B cell (primary cell): ENCODE measurements around the gene FRK. TPM values are rescaled to one million over a fixed set of nuclear protein-coding genes. Genes with fewer than 3 reads are reported as not detected.

Experiments used
- ATAC-seq: fragments of 200-7000 bp; cut with Tn5 transposase; one replicate; pipeline ENCODE4 v1.10.0; 2021; ENCODE audit warnings: low read depth, mild to moderate bottlenecking, moderate number of reproducible peaks, moderate library complexity
- CTCF ChIA-PET: fragments of 350-600 bp; sonication (Branson Sonifier 250); formaldehyde crosslinking; loops from one replicate; lab custom pipeline; 2021; ENCODE audit warnings: antibody characterized with exemption, inconsistent platforms; lab: Charles Lee
- POLR2A ChIA-PET: fragments of 350-600 bp; sonication (Branson Sonifier 250); formaldehyde crosslinking; loops from one replicate; lab custom pipeline; 2021; ENCODE audit warnings: antibody characterized with exemption; lab: Charles Lee
- DNase-seq: peaks from one replicate; pipeline ENCODE4 v3.0.0; 2013
- H2AFZ ChIP-seq: 2 replicates; pipeline ENCODE4 v1.6.1; 2012; ENCODE audit warnings: mild to moderate bottlenecking, low read depth, low read length; ENCODE audit not compliant: insufficient read depth, poor library complexity, severe bottlenecking
- H3K27ac ChIP-seq, 2 donors: 1 replicate in 1 of 2; 2 replicates in 1 of 2; pipeline ENCODE4 v1.5.1; 2012 to 2013; ENCODE audit warnings: low read length in 2 of 2, mild to moderate bottlenecking in 2 of 2, moderate library complexity in 1 of 2
- H3K27me3 ChIP-seq, 4 experiments: fragments of 200-600 bp in 1 of 4; sonication (generic) in 1 of 4; replicated peaks in 1 of 4; 1 replicate in 2 of 4; 2 replicates in 2 of 4; pipeline versions ENCODE4 v1.6.1 to v1.7.0; 2013 to 2016; ENCODE audit warnings: low read length in 3 of 4, mild to moderate bottlenecking in 2 of 4, mixed read lengths in 1 of 4, moderate library complexity in 1 of 4; ENCODE audit not compliant: insufficient read depth in 4 of 4, control insufficient read depth in 3 of 4; ENCODE audit errors: control extremely low read depth in 1 of 4
- H3K36me3 ChIP-seq, 2 experiments: replicated peaks in 1 of 2; 1 replicate in 1 of 2; 2 replicates in 1 of 2; pipeline versions ENCODE4 v1.6.1 to v1.7.1; 2013; ENCODE audit warnings: low read length in 1 of 2; ENCODE audit not compliant: insufficient read depth in 2 of 2, control insufficient read depth in 1 of 2; ENCODE audit errors: control extremely low read depth in 1 of 2, extremely low read depth in 1 of 2
- H3K4me1 ChIP-seq, 2 donors: fragments of 200-600 bp in 1 of 2; sonication (generic) in 1 of 2; 1 replicate in 1 of 2; 2 replicates in 1 of 2; pipeline versions ENCODE4 v1.5.1 to v1.6.1; 2013 to 2017; ENCODE audit warnings: low read length in 2 of 2; ENCODE audit not compliant: control insufficient read depth in 2 of 2, insufficient read depth in 2 of 2
- H3K4me2 ChIP-seq: replicated peaks from 2 replicates; pipeline ENCODE3; 2012; ENCODE audit warnings: mild to moderate bottlenecking, low read depth, low read length; ENCODE audit not compliant: poor library complexity, severe bottlenecking
- H3K4me3 ChIP-seq, 5 experiments: fragments of 200-600 bp in 1 of 5; sonication (generic) in 1 of 5; 1 replicate in 3 of 5; 2 replicates in 2 of 5; pipeline versions ENCODE4 v1.5.1 to v1.7.0; 2011 to 2016; ENCODE audit warnings: low read length in 4 of 5, mild to moderate bottlenecking in 4 of 5, low read depth in 2 of 5, control low read depth in 1 of 5, moderate library complexity in 1 of 5; ENCODE audit not compliant: insufficient read depth in 1 of 5; ENCODE audit errors: control extremely low read depth in 1 of 5, extremely low read depth in 1 of 5
- H3K79me2 ChIP-seq: fragments of 200-600 bp; sonication (generic); one replicate; pipeline ENCODE4 v1.6.0; 2016; ENCODE audit warnings: low read length; ENCODE audit not compliant: control insufficient read depth, insufficient read depth
- H3K9ac ChIP-seq: fragments of 200-600 bp; sonication (generic); 2 replicates; pipeline ENCODE4 v1.6.1; 2017; ENCODE audit warnings: mild to moderate bottlenecking, low read length, moderate library complexity
- H3K9me3 ChIP-seq, 3 donors: one replicate each; pipeline versions ENCODE4 v1.6.1 to v1.7.1; 2013; ENCODE audit warnings: low read length in 2 of 3; ENCODE audit not compliant: control insufficient read depth in 2 of 3, insufficient read depth in 1 of 3; ENCODE audit errors: control extremely low read depth in 1 of 3
- H4K20me1 ChIP-seq: 2 replicates; pipeline ENCODE4 v1.6.0; 2012; ENCODE audit warnings: mild to moderate bottlenecking, low read length; ENCODE audit not compliant: insufficient read depth, control insufficient read depth, poor library complexity, severe bottlenecking
- H3K27ac Mint-ChIP-seq: one replicate; pipeline ENCODE4 v1.8.0; 2021; ENCODE audit warnings: mixed read lengths
- H3K27me3 Mint-ChIP-seq: one replicate; pipeline ENCODE4 v1.8.0; 2021; ENCODE audit warnings: mixed read lengths
- H3K4me1 Mint-ChIP-seq: one replicate; pipeline ENCODE4 v1.8.0; 2021; ENCODE audit warnings: mixed read lengths
- H3K4me3 Mint-ChIP-seq: one replicate; pipeline ENCODE4 v1.8.0; 2021; ENCODE audit warnings: mixed read lengths
- H3K9me3 Mint-ChIP-seq: one replicate; pipeline ENCODE4 v1.8.0; 2022; ENCODE audit warnings: mixed read lengths; ENCODE audit not compliant: insufficient read depth
- CTCF ChIP-seq: fragments of 200-600 bp; IDR thresholded peaks from one replicate; pipeline ENCODE4 v1.8.0; 2022; ENCODE audit warnings: antibody characterized with exemption, mild to moderate bottlenecking
- EZH2 ChIP-seq: IDR thresholded peaks from 2 replicates; pipeline ENCODE4 v1.6.1; 2012; ENCODE audit warnings: borderline replicate concordance, low read depth, mild to moderate bottlenecking, moderate library complexity, low read length; ENCODE audit not compliant: insufficient read depth, poor library complexity, severe bottlenecking
- WGBS: methylation state at CpG from one replicate; pipeline ENCODE4 v1.1.5; 2013; ENCODE audit warnings: missing lambda C conversion rate; ENCODE audit not compliant: insufficient coverage; 5-methylcytosine and 5-hydroxymethylcytosine counted together
- intact Hi-C: fragments of 100-400 bp; cut with micrococcal nuclease; formaldehyde crosslinking; loops from one replicate; pipeline ENCODE4 v1.10.0; 2022
- polyA plus RNA-seq: library from polyadenylated mRNA; depleted of rRNA; stranded (reverse); fragments of >200 nt; gene quantifications from 2 replicates; pipeline ENCODE4 v1.2.3, GENCODE V29; 2012
- total RNA-seq, 2 donors: library from RNA; stranded (reverse); fragments of 120-200 nt in 1 of 2; gene quantifications; 1 replicate in 1 of 2; 2 replicates in 1 of 2; pipeline versions ENCODE4 v1.2.3 to v1.2.4, GENCODE V29; 2013 to 2022

Gene FRK
- total and polyA plus RNA-seq, 2 donors (not counting 1 experiment from before 2014, with no cell fraction given): 0.01 to 0.07 TPM

GRCh38 chr6:116029535-116029934 lies 31.2 kb downstream of the FRK start:
- Histone ChIP-seq H3K36me3 (no peaks in the 10 kb centered on the region), H3K9me3 (no peaks in the 10 kb centered on the region), H4K20me1 (no peaks in the 10 kb centered on the region), H3K9ac (no peak overlapping the region), H3K27ac (no peak overlapping the region), H2AFZ (no peak overlapping the region), H3K27me3 (peaks cover 0 to 9% (median 3%) of the 10 kb centered on the region in 4 experiments), H3K4me2 (no peak overlapping the region), H3K4me3 (no peak overlapping the region), H3K4me1 (no peaks in the 10 kb centered on the region), H3K79me2 (no peaks in the 10 kb centered on the region)
- intact Hi-C loops: no loop called here
- no peak overlapping the region for H3K27ac Mint-ChIP-seq
- H3K4me1 Mint-ChIP-seq: peaks cover 7% of the 10 kb centered on the region
- DNase-seq (no peak), ATAC-seq (no peak)
- 40% methylated on average over 1 of the region's 1 CpG for WGBS
- no peak overlapping the region for H3K4me3 Mint-ChIP-seq
- ChIA-PET POLR2A (no interaction called here), CTCF (interaction anchor here (1.1 kb wide), 1 partner anchor 9 kb away, joined by 4 read pairs; no protein-coding TSS in a partner anchor)
- TF ChIP-seq CTCF (no peak), EZH2 (no peak)
- H3K9me3 Mint-ChIP-seq: no peaks in the 10 kb centered on the region
- peaks cover 9% of the 10 kb centered on the region for H3K27me3 Mint-ChIP-seq

DNA sequence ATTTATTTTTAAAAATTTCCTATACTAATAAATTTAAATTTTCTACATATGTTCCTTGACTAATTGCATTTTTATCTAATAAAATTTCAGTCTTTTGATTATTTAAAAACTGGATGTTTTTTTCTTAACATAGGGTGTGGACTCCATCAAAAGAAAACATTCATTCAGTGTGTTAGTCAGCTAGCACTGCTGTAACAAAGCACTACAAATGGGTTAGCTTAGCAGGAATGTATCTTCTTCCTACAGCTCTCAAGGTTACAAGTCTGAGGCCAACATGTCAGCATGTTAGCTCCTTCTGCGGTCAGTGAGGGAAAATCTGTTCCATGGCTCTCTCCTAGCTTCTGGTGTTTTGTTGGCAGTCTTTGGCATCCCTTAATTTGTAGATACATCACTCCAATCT lies 32.5 kb downstream of the FRK start:
- H3K36me3 ChIP-seq: no peaks in the 10 kb centered on the region
- DNase-seq: no peak

More for the DNA sequence above, 32.5 kb downstream of the FRK start:
- H3K27ac Mint-ChIP-seq: no peak overlapping the region
- Histone ChIP-seq H3K79me2 (no peaks in the 10 kb centered on the region), H3K4me1 (no peaks in the 10 kb centered on the region), H3K4me2 (no peak overlapping the region), H2AFZ (no peak overlapping the region), H3K9ac (no peak overlapping the region), H3K9me3 (no peaks in the 10 kb centered on the region), H4K20me1 (no peaks in the 10 kb centered on the region), H3K4me3 (no peak overlapping the region), H3K27ac (no peak overlapping the region), H3K27me3 (peaks cover 0 to 3% (median 1%) of the 10 kb centered on the region in 4 experiments)
- intact Hi-C loops: no loop called here
- POLR2A ChIA-PET: no interaction called here
- no peak overlapping the region for H3K4me3 Mint-ChIP-seq
- TF ChIP-seq CTCF (no peak), EZH2 (no peak)
- 100% methylated on average over 1 of the region's 1 CpG for WGBS
- H3K27me3 Mint-ChIP-seq: peaks cover 4% of the 10 kb centered on the region
- no peak for ATAC-seq
- H3K9me3 Mint-ChIP-seq: no peaks in the 10 kb centered on the region
- CTCF ChIA-PET: interaction anchor here (1.0 to 1.8 kb wide), 2 partner anchors 9 to 16 kb away, joined by 3 to 6 read pairs; no protein-coding TSS in a partner anchor
- H3K4me1 Mint-ChIP-seq: peaks cover 7% of the 10 kb centered on the region
